Chondrocyte (in vitro differentiated cells): ENCODE measurements around the gene CAB39. TPM values are rescaled to one million over a fixed set of nuclear protein-coding genes. Genes with fewer than 3 reads are reported as not detected.

Experiments
- DNase-seq: peaks from one replicate; pipeline ENCODE4 v3.0.0; 2021; ENCODE audit warnings: mixed read lengths, low spot score
- H3K27ac Mint-ChIP-seq: one replicate; pipeline ENCODE4 v1.8.0; 2021; ENCODE audit warnings: mild to moderate bottlenecking, moderate library complexity, mixed read lengths; ENCODE audit not compliant: unreplicated experiment
- H3K27me3 Mint-ChIP-seq: 2 replicates; pipeline ENCODE4 v1.8.0; 2021; ENCODE audit warnings: low read depth, mixed read lengths
- H3K36me3 Mint-ChIP-seq: 2 replicates; pipeline ENCODE4 v1.8.0; 2021; ENCODE audit warnings: low read depth, mixed read lengths
- H3K4me1 Mint-ChIP-seq: 2 replicates; pipeline ENCODE4 v1.8.0; 2021; ENCODE audit warnings: low read depth, mild to moderate bottlenecking, mixed read lengths
- H3K4me3 Mint-ChIP-seq: one replicate; pipeline ENCODE4 v1.8.0; 2021; ENCODE audit warnings: mild to moderate bottlenecking, moderate library complexity, mixed read lengths; ENCODE audit not compliant: unreplicated experiment
- H3K9me3 Mint-ChIP-seq: 2 replicates; pipeline ENCODE4 v1.8.0; 2021; ENCODE audit warnings: low read depth, mixed read lengths
- CTCF ChIP-seq: fragments of 200-600 bp; sonication (generic); IDR thresholded peaks from 2 replicates; pipeline ENCODE4 v1.5.0; 2021; ENCODE audit warnings: antibody characterized with exemption, mild to moderate bottlenecking, moderate library complexity
- total RNA-seq: library from RNA; stranded (reverse); gene quantifications from 3 replicates; pipeline ENCODE4 v1.2.1, GENCODE V29; 2021

The CAB39 gene
- total RNA-seq, 1 donor from 2014 or later: 33.4 TPM

- TF ChIP-seq CTCF: no peak
- Mint-ChIP-seq H3K36me3 (no peaks in the 10 kb centered on the region), H3K4me3 (no peak overlapping the region), H3K9me3 (no peaks in the 10 kb centered on the region), H3K27ac (peak overlapping the region; percentile 62), H3K27me3 (no peaks in the 10 kb centered on the region), H3K4me1 (peaks cover 40% of the 10 kb centered on the region)
- no peak for DNase-seq
Measured at GRCh38 chr2:230732914-230733401, 20.3 kb downstream of the CAB39 start.

GRCh38 chr2:230734247-230735175 is 21.9 kb downstream of the CAB39 start:
- peaks cover 52% of the 10 kb centered on the region for H3K4me1 Mint-ChIP-seq
- no peaks in the 10 kb centered on the region for H3K27me3 Mint-ChIP-seq
- H3K36me3 Mint-ChIP-seq: no peaks in the 10 kb centered on the region

GRCh38 chr2:230735884-230736283 is 23.2 kb downstream of the CAB39 start:
- peaks cover 56% of the 10 kb centered on the region for H3K4me1 Mint-ChIP-seq
- H3K27ac Mint-ChIP-seq: no peak overlapping the region
- DNase-seq: no peak
- no peak overlapping the region for H3K4me3 Mint-ChIP-seq
- H3K9me3 Mint-ChIP-seq: no peaks in the 10 kb centered on the region
- no peak for TF ChIP-seq CTCF
- H3K36me3 Mint-ChIP-seq: no peaks in the 10 kb centered on the region
- no peaks in the 10 kb centered on the region for H3K27me3 Mint-ChIP-seq

More at GRCh38 chr2:230734247-230735175, 21.9 kb downstream of the CAB39 start:
- Mint-ChIP-seq H3K27ac (no peak overlapping the region), H3K4me3 (no peak overlapping the region), H3K9me3 (no peaks in the 10 kb centered on the region)
- DNase-seq: no peak
- no peak for TF ChIP-seq CTCF

- no peaks in the 10 kb centered on the region for H3K9me3 Mint-ChIP-seq
- DNase-seq: no peak
- H3K36me3 Mint-ChIP-seq: no peaks in the 10 kb centered on the region
- H3K4me3 Mint-ChIP-seq: no peak overlapping the region
- H3K27me3 Mint-ChIP-seq: no peaks in the 10 kb centered on the region
- peaks cover 56% of the 10 kb centered on the region for H3K4me1 Mint-ChIP-seq
- TF ChIP-seq CTCF: no peak
- H3K27ac Mint-ChIP-seq: no peak overlapping the region
Measured at GRCh38 chr2:230737300-230737699, 24.7 kb downstream of the CAB39 start.

- Mint-ChIP-seq H3K27me3 (no peaks in the 10 kb centered on the region), H3K4me3 (no peak overlapping the region), H3K27ac (peak overlapping the region; percentile 38), H3K9me3 (no peaks in the 10 kb centered on the region), H3K4me1 (peaks cover 52% of the 10 kb centered on the region), H3K36me3 (no peaks in the 10 kb centered on the region)
- TF ChIP-seq CTCF: no peak
- no peak for DNase-seq
Measured at GRCh38 chr2:230737791-230738226, 25.2 kb downstream of the CAB39 start.
